Activated naive CD4-positive, alpha-beta T cell treated with anti-CD3 and anti-CD28 coated beads, Interleukin-2, amount 50 U/mL, for 72 hours (primary cell): ENCODE data around the gene TMCC1. TPM values are rescaled to one million over a fixed set of nuclear protein-coding genes. Genes with fewer than 3 reads are reported as not detected.

Experiments
- ATAC-seq, 2 donors: fragments of 150-1000 bp; cut with Tn5 transposase; 2 replicates each; pipeline ENCODE4 v1.10.0; 2021; ENCODE audit warnings: mild to moderate bottlenecking in 2 of 2, moderate library complexity in 2 of 2
- DNase-seq, 2 donors: peaks; one replicate each; pipeline ENCODE4 v3.0.0; 2021 to 2022; ENCODE audit warnings: low spot score in 2 of 2
- H3K27ac Mint-ChIP-seq, 2 donors: one replicate each; pipeline ENCODE4 v1.8.0; 2022; ENCODE audit warnings: mild to moderate bottlenecking in 2 of 2, mixed read lengths in 2 of 2
- H3K36me3 Mint-ChIP-seq, 2 donors: one replicate each; pipeline ENCODE4 v1.8.0; 2022; ENCODE audit warnings: mixed read lengths in 2 of 2
- H3K9me3 Mint-ChIP-seq, 2 donors: one replicate each; pipeline ENCODE4 v1.8.0; 2022; ENCODE audit warnings: mixed read lengths in 2 of 2
- total RNA-seq, 2 donors: library from RNA; stranded (reverse); gene quantifications; one replicate each; pipeline ENCODE4 v1.2.3, GENCODE V29; 2022

Gene TMCC1
- total RNA-seq, 2 donors from 2014 or later, result 13.4 to 13.6 TPM

- ATAC-seq, result peak; percentile 55 to 61
- Mint-ChIP-seq H3K27ac (no peak overlapping the region), H3K9me3 (no peaks in the 10 kb centered on the region), H3K36me3 (peaks cover 0 to 6% of the 10 kb centered on the region in 2 donors)
- no peak for DNase-seq
Measured at GRCh38 chr3:129827765-129828164, 65.7 kb downstream of the TMCC1 start.

- Mint-ChIP-seq H3K36me3 (peaks cover 0 to 6% of the 10 kb centered on the region in 2 donors), H3K9me3 (no peaks in the 10 kb centered on the region), H3K27ac (no peak overlapping the region)
- ATAC-seq (peak in 1 of 2 donors; percentile 62), DNase-seq (peak in 1 of 2 donors; percentile 62)
Measured at GRCh38 chr3:129824926-129825541, 68.5 kb downstream of the TMCC1 start.

GRCh38 chr3:129822679-129823078 is 70.8 kb downstream of the TMCC1 start:
- Mint-ChIP-seq H3K9me3 (no peaks in the 10 kb centered on the region), H3K27ac (no peak overlapping the region), H3K36me3 (peaks cover 0 to 8% of the 10 kb centered on the region in 2 donors)
- ATAC-seq (peak in 1 of 2 donors; percentile 55), DNase-seq (no peak)

GRCh38 chr3:129822241-129822640 is 71.3 kb downstream of the TMCC1 start:
- ATAC-seq, result no peak
- Mint-ChIP-seq H3K9me3 (no peaks in the 10 kb centered on the region), H3K36me3 (peaks cover 0 to 6% of the 10 kb centered on the region in 2 donors), H3K27ac (no peak overlapping the region)
- no peak for DNase-seq

- no peak for DNase-seq
- Mint-ChIP-seq H3K27ac (no peak overlapping the region), H3K36me3 (peaks cover 5 to 6% of the 10 kb centered on the region in 2 donors), H3K9me3 (no peaks in the 10 kb centered on the region)
- no peak for ATAC-seq
Measured at GRCh38 chr3:129820587-129820986, 72.9 kb downstream of the TMCC1 start.

- ATAC-seq, result no peak
- DNase-seq, result no peak
- H3K9me3 Mint-ChIP-seq, result peaks cover 0 to 8% of the 10 kb centered on the region in 2 donors
- H3K27ac Mint-ChIP-seq, result no peak overlapping the region
- H3K36me3 Mint-ChIP-seq, result peaks cover 0 to 13% of the 10 kb centered on the region in 2 donors
Measured at GRCh38 chr3:129812589-129812988, 80.9 kb downstream of the TMCC1 start.

- peaks cover 0 to 1% of the 10 kb centered on the region in 2 donors for H3K36me3 Mint-ChIP-seq
- H3K9me3 Mint-ChIP-seq, result peaks cover 0 to 1% of the 10 kb centered on the region in 2 donors
- no peak for ATAC-seq
- DNase-seq, result no peak
- H3K27ac Mint-ChIP-seq, result peak overlapping the region in 1 of 2 donors; percentile 35
Measured at GRCh38 chr3:129809297-129809696, 84.2 kb downstream of the TMCC1 start.

- ATAC-seq (no peak), DNase-seq (no peak)
- no peak overlapping the region for H3K27ac Mint-ChIP-seq
- no peaks in the 10 kb centered on the region for H3K36me3 Mint-ChIP-seq
- H3K9me3 Mint-ChIP-seq, result no peaks in the 10 kb centered on the region
Measured at GRCh38 chr3:129796146-129796545, 97.4 kb downstream of the TMCC1 start.

GRCh38 chr3:129795186-129796010 is 98.1 kb downstream of the TMCC1 start:
- Mint-ChIP-seq H3K36me3 (no peaks in the 10 kb centered on the region), H3K27ac (no peak overlapping the region), H3K9me3 (no peaks in the 10 kb centered on the region)
- no peak for DNase-seq
- ATAC-seq, result no peak

- H3K27ac Mint-ChIP-seq, result no peak overlapping the region
- ATAC-seq, result peak; percentile 29 to 60
Measured at GRCh38 chr3:129794311-129795185, 99.0 kb downstream of the TMCC1 start.

GRCh38 chr3:129793942-129794310 is 99.6 kb downstream of the TMCC1 start:
- ATAC-seq, result no peak
- no peaks in the 10 kb centered on the region for H3K36me3 Mint-ChIP-seq
- no peak overlapping the region for H3K27ac Mint-ChIP-seq

More at GRCh38 chr3:129794311-129795185, 99.0 kb downstream of the TMCC1 start:
- H3K36me3 Mint-ChIP-seq, result no peaks in the 10 kb centered on the region
- no peak for DNase-seq
- H3K9me3 Mint-ChIP-seq, result no peaks in the 10 kb centered on the region

GRCh38 chr3:129793319-129793718 is 100.2 kb downstream of the TMCC1 start:
- Mint-ChIP-seq H3K36me3 (no peaks in the 10 kb centered on the region), H3K27ac (no peak overlapping the region), H3K9me3 (no peaks in the 10 kb centered on the region)
- peak; percentile 16 to 90 for ATAC-seq
- no peak for DNase-seq

More at GRCh38 chr3:129793942-129794310, 99.6 kb downstream of the TMCC1 start:
- no peaks in the 10 kb centered on the region for H3K9me3 Mint-ChIP-seq
- DNase-seq, result no peak

- ATAC-seq, result no peak
- Mint-ChIP-seq H3K27ac (no peak overlapping the region), H3K9me3 (no peaks in the 10 kb centered on the region), H3K36me3 (no peaks in the 10 kb centered on the region)
- no peak for DNase-seq
Measured at GRCh38 chr3:129783470-129783869, 110.0 kb downstream of the TMCC1 start.

GRCh38 chr3:129778871-129779270 is 114.6 kb downstream of the TMCC1 start:
- Mint-ChIP-seq H3K36me3 (no peaks in the 10 kb centered on the region), H3K9me3 (peaks cover 0 to 5% of the 10 kb centered on the region in 2 donors), H3K27ac (no peak overlapping the region)
- ATAC-seq (no peak), DNase-seq (no peak)

- Mint-ChIP-seq H3K9me3 (peaks cover 0 to 5% of the 10 kb centered on the region in 2 donors), H3K27ac (no peak overlapping the region), H3K36me3 (no peaks in the 10 kb centered on the region)
- no peak for ATAC-seq
- no peak for DNase-seq
Measured at GRCh38 chr3:129777806-129778205, 115.7 kb downstream of the TMCC1 start.

- DNase-seq, result no peak
- Mint-ChIP-seq H3K36me3 (no peaks in the 10 kb centered on the region), H3K9me3 (peaks cover 0 to 5% of the 10 kb centered on the region in 2 donors), H3K27ac (no peak overlapping the region)
- no peak for ATAC-seq
Measured at GRCh38 chr3:129775870-129776269, 117.6 kb downstream of the TMCC1 start.
